Gastroesophageal sphincter (tissue), 4 donors: ENCODE data around the gene BCLAF1. TPM values are rescaled to one million over a fixed set of nuclear protein-coding genes. Genes with fewer than 3 reads are reported as not detected.

Source experiments
- ATAC-seq: fragments of 150-250 bp; one replicate; pipeline ENCODE4 v1.9.1; 2016; ENCODE audit warnings: mild to moderate bottlenecking, moderate library complexity
- H3K27ac ChIP-seq, 4 donors: fragments of 200-600 bp; sonication (generic) in 3 of 4; 1 replicate in 3 of 4; 2 replicates in 1 of 4; pipeline ENCODE4 v1.5.1; 2016 to 2019
- H3K27me3 ChIP-seq: fragments of 200-600 bp; sonication (generic); one replicate; pipeline ENCODE4 v1.5.1; 2019
- H3K36me3 ChIP-seq, 2 donors: fragments of 200-600 bp; sonication (generic); one replicate each; pipeline ENCODE4 v1.5.1; 2019; ENCODE audit warnings: control low read depth in 1 of 2
- H3K4me1 ChIP-seq, 3 donors: fragments of 200-600 bp; sonication (generic); 1 replicate in 2 of 3; 2 replicates in 1 of 3; pipeline ENCODE4 v1.5.1; 2016 to 2019; ENCODE audit warnings: control low read depth in 2 of 3
- H3K4me3 ChIP-seq, 2 donors: fragments of 200-600 bp; sonication (generic); one replicate each; pipeline ENCODE4 v1.5.1; 2019; ENCODE audit warnings: mild to moderate bottlenecking in 1 of 2, moderate library complexity in 1 of 2
- H3K9me3 ChIP-seq, 3 donors: fragments of 200-600 bp; sonication (generic); one replicate each; pipeline ENCODE4 v1.5.1; 2017 to 2019; ENCODE audit warnings: control low read depth in 2 of 3
- EP300 ChIP-seq: sonication (generic); formaldehyde crosslinking; IDR thresholded peaks from one replicate; pipeline ENCODE4 v1.6.1; 2017; ENCODE audit warnings: antibody characterized with exemption, mild to moderate bottlenecking
- POLR2A ChIP-seq, 2 donors: fragments of 450-650 bp; IDR thresholded peaks; one replicate each; pipeline ENCODE4 v1.6.1; 2017; ENCODE audit warnings: antibody characterized with exemption in 2 of 2, mild to moderate bottlenecking in 2 of 2, moderate library complexity in 1 of 2
- POLR2AphosphoS5 ChIP-seq: sonication (generic); formaldehyde crosslinking; IDR thresholded peaks from one replicate; pipeline ENCODE4 v1.6.1; 2017; ENCODE audit warnings: antibody characterized with exemption
- WGBS, 2 donors: methylation state at CpG; one replicate each; pipeline ENCODE4 v1.1.5; 2018; ENCODE audit warnings: low coverage in 1 of 2; 5-methylcytosine and 5-hydroxymethylcytosine counted together
- total RNA-seq, 4 donors: library from RNA; depleted of rRNA; stranded (reverse); fragments of >200 nt; gene quantifications; one replicate each; pipeline ENCODE4 v1.1.0, GENCODE V29; 2016
- TF ChIP-seq, protein P1 (sequence below), 4 experiments: fragments of 200-600 bp in 2 of 4; fragments of 450-650 bp in 2 of 4; sonication (generic) in 1 of 4; IDR thresholded peaks; one replicate each; pipeline ENCODE4 v1.5.1; 2017 to 2019; ENCODE audit warnings: antibody characterized with exemption in 4 of 4, mild to moderate bottlenecking in 2 of 4, moderate library complexity in 2 of 4

The BCLAF1 gene
- total RNA-seq, 4 donors from 2014 or later, result 82.5 to 124 (median 105) TPM

DNA sequence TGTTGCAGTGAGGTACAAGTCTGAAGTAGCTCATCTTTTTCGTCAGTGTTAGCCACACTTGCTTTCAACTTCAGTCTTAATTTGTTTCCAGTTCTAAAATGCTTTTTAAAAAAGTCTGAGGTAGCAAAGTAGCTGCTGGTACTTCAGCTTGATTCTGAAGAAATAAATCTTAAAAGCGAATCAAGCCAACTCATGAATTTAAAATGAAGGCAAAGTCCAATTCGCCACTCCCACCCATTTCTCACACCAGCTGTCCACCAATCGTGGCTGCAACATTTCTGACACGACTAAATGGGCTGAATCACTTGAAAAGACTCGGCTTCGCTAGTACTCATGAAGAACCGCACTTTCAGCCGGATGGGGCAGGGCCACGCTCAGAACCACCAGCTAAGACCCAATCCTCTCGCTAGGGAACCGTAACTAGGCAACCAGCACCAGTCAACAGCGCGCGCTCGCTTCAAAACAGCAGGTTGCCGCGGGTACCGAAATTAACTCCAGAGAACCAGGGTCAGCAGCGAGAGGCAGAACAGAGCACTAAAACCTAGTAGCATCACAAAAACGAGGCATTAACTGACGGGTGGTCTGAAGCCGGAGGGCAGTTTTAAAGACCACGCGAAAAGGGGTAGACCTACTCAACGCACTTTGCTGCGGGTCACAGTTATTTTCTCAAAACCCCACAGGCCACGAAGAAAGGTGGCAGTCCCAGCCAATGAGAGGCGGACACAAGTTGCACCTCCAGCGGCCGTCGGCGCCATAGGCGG is 900 bp downstream of the BCLAF1 start:
- WGBS, 2 donors, result 0% methylated on average over 5 to 17 of the region's 34 CpGs
- peaks cover 11 to 60% (median 23%) of the 10 kb centered on the region in 3 donors for H3K4me1 ChIP-seq
- H3K9me3 ChIP-seq, result no peaks in the 10 kb centered on the region

DNA sequence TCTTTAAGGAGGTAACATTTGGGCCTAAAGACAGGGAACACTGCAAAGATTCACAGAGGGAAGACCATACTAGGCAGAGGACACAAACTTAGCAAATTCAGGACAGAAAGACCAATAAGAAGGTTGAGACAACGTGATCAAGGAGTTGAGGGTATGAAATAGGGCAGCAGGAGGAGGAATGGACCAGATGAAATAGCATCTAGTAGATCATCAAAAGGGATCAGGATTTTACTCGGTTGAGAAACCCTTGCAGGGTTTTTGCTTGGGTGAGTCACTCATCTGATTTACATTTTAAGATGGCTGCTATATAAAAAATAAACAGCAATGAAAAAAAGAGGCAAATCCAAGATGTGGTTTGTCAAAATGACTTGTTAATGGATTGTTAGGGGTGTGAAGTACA is 4.7 kb downstream of the BCLAF1 start:
- Histone ChIP-seq H3K9me3 (no peaks in the 10 kb centered on the region), H3K4me3 (no peak overlapping the region), H3K27ac (peak overlapping the region in 1 of 4 donors; percentile 8), H3K4me1 (peaks cover 29 to 89% (median 38%) of the 10 kb centered on the region in 3 donors), H3K36me3 (no peaks in the 10 kb centered on the region), H3K27me3 (no peaks in the 10 kb centered on the region)
- WGBS, 2 donors, result 14 to 27% methylated on average over 2 of the region's 2 CpGs
- TF ChIP-seq POLR2AphosphoS5, result no peak
- TF ChIP-seq, protein P1, sequence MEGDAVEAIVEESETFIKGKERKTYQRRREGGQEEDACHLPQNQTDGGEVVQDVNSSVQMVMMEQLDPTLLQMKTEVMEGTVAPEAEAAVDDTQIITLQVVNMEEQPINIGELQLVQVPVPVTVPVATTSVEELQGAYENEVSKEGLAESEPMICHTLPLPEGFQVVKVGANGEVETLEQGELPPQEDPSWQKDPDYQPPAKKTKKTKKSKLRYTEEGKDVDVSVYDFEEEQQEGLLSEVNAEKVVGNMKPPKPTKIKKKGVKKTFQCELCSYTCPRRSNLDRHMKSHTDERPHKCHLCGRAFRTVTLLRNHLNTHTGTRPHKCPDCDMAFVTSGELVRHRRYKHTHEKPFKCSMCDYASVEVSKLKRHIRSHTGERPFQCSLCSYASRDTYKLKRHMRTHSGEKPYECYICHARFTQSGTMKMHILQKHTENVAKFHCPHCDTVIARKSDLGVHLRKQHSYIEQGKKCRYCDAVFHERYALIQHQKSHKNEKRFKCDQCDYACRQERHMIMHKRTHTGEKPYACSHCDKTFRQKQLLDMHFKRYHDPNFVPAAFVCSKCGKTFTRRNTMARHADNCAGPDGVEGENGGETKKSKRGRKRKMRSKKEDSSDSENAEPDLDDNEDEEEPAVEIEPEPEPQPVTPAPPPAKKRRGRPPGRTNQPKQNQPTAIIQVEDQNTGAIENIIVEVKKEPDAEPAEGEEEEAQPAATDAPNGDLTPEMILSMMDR (IDR thresholded peaks at IDR 0.05), result no peak
- no peak for TF ChIP-seq EP300
- no peak for TF ChIP-seq POLR2A (IDR thresholded peaks at IDR 0.05)
- no peak for ATAC-seq

More for the DNA sequence above, 900 bp downstream of the BCLAF1 start:
- H3K4me3 ChIP-seq, result peak overlapping the region; percentile 84
- ATAC-seq, result peak; percentile 55
- TF ChIP-seq, protein P1 (IDR thresholded peaks at IDR 0.05), result peak in 3 of 4 experiments; percentile 27 to 55 (median 48)
- TF ChIP-seq POLR2A (IDR thresholded peaks at IDR 0.05), result peak in 1 of 2 donors; percentile 21
- TF ChIP-seq POLR2AphosphoS5, result peak; percentile 66
- TF ChIP-seq EP300, result no peak
- H3K27me3 ChIP-seq, result no peaks in the 10 kb centered on the region
- no peaks in the 10 kb centered on the region for H3K36me3 ChIP-seq
- peak overlapping the region; percentile 98 to 100 (median 100) for H3K27ac ChIP-seq

DNA sequence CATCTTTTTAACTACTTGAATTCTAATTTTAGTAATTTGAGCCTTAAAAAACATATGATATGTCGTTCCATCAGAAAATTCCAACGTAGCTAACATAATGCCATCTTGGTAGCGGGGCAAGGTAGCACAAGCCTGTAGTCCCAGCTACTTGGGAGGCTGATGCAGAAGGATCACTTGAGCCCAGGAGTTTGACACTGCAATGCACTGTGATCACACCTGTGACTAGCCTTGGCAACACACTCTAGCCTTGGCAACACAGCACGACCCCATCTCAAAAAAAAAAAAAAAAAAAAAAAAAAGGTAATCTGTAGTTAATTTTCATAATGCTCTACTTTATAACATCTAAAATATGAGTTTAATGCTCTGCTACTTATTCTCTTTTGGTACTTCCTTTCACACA is 6.7 kb downstream of the BCLAF1 start:
- no peak overlapping the region for H3K27ac ChIP-seq
- no peak overlapping the region for H3K4me3 ChIP-seq
- ATAC-seq, result no peak
- 54 to 78% methylated on average over 4 of the region's 4 CpGs for WGBS, 2 donors
- peaks cover 0 to 8% of the 10 kb centered on the region in 2 donors for H3K36me3 ChIP-seq
- no peaks in the 10 kb centered on the region for H3K9me3 ChIP-seq
- peaks cover 31 to 90% (median 33%) of the 10 kb centered on the region in 3 donors for H3K4me1 ChIP-seq
- TF ChIP-seq POLR2A (IDR thresholded peaks at IDR 0.05), result no peak
- TF ChIP-seq, protein P1 (IDR thresholded peaks at IDR 0.05), result no peak
- no peak for TF ChIP-seq POLR2AphosphoS5
- TF ChIP-seq EP300, result no peak
- H3K27me3 ChIP-seq, result no peaks in the 10 kb centered on the region

DNA sequence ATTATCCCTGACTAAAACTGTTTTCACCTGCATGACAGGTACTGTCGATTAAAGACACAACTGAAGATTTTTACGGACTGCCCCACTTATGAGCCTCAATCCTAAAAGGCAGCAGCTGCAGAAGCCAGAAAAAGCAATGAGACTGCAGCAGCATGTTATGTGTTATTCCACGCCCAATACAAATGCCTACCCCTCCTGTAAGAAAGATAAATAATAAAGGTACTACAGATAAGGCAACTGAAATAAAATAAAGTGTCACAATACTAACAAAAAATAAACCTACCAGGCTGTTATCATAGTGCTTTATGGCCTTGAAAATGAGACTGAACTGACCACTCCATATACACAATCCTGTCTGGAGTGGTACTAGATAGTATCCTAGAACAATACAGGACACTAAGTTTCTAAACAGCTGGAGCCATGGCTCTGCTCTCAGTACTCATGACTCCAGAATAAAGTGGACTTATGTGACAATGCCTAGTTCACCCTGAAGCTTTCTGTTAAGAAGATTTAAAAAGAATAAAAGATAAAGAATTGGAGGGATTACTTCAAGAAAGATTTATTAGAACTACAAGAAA is 9.5 kb downstream of the BCLAF1 start:
- 62 to 86% methylated on average over 3 of the region's 3 CpGs for WGBS, 2 donors
- H3K4me3 ChIP-seq, result no peak overlapping the region
- H3K36me3 ChIP-seq, result peaks cover 7 to 30% of the 10 kb centered on the region in 2 donors
- H3K9me3 ChIP-seq, result no peaks in the 10 kb centered on the region
- peaks cover 28 to 82% (median 29%) of the 10 kb centered on the region in 3 donors for H3K4me1 ChIP-seq
- H3K27me3 ChIP-seq, result no peaks in the 10 kb centered on the region
- ATAC-seq, result no peak
- H3K27ac ChIP-seq, result no peak overlapping the region
- TF ChIP-seq POLR2A (IDR thresholded peaks at IDR 0.05), result no peak
- TF ChIP-seq, protein P1 (IDR thresholded peaks at IDR 0.05), result no peak
- no peak for TF ChIP-seq POLR2AphosphoS5
- TF ChIP-seq EP300, result no peak
